GM19043 (cell line): Measurements from ENCODE around the gene DHX30.
"Not testable (repeated sequence)": the region's sequence is repeated elsewhere in the genome, so short reads cannot be mapped to it uniquely, and the experiment has no call there.

Experiments
- ATAC-seq: cut with Tn5 transposase; IDR thresholded peaks from one replicate; pipeline ENCODE4 v1.9.1; 2021; ENCODE audit warnings: low read depth; ENCODE audit not compliant: unreplicated experiment

The DHX30 gene

GRCh38 chr3:47882338-47882737, 79.4 kb downstream of the DHX30 start:
- no peak for ATAC-seq

- ATAC-seq: no peak
These were observed 81.7 kb downstream of the DHX30 start for GRCh38 chr3:47884603-47885002.

- no peak for ATAC-seq
These were observed 82.2 kb downstream of the DHX30 start for GRCh38 chr3:47885168-47885567.

- ATAC-seq: not testable (repeated sequence)
These were observed 85.1 kb downstream of the DHX30 start for GRCh38 chr3:47887991-47888390.

GRCh38 chr3:47888986-47889757, 86.2 kb downstream of the DHX30 start:
- no peak for ATAC-seq

GRCh38 chr3:47890126-47890827, 87.3 kb downstream of the DHX30 start:
- no peak for ATAC-seq

- no peak for ATAC-seq
These were observed 88.1 kb downstream of the DHX30 start for GRCh38 chr3:47890828-47891612.

GRCh38 chr3:47891613-47892005, 88.7 kb downstream of the DHX30 start:
- ATAC-seq: no peak

GRCh38 chr3:47892286-47893040, 89.5 kb downstream of the DHX30 start:
- no peak for ATAC-seq

- no peak for ATAC-seq
These were observed 92.3 kb downstream of the DHX30 start for GRCh38 chr3:47895241-47895640.

- no peak for ATAC-seq
These were observed 93.8 kb downstream of the DHX30 start for GRCh38 chr3:47896736-47897135.

- ATAC-seq: no peak
These were observed 95.0 kb downstream of the DHX30 start for GRCh38 chr3:47897954-47898353.

GRCh38 chr3:47899495-47900108, 96.7 kb downstream of the DHX30 start:
- no peak for ATAC-seq
